Stimulated activated CD4-positive, alpha-beta T cell treated with anti-CD3 and anti-CD28 coated beads, Interleukin-2, amount 100 ng/mL, for 24 hours (primary cell): ENCODE results near the gene SDHA.
"Not testable (repeated sequence)": the region's sequence is repeated elsewhere in the genome, so short reads cannot be mapped to it uniquely, and the experiment has no call there.

Experiments
- DNase-seq, 2 donors: peaks; one replicate each; pipeline ENCODE4 v3.0.0-alpha.2; 2020

The SDHA gene

GRCh38 chr5:198516-199196 is 19.5 kb upstream of the SDHA start:
- DNase-seq, result no peak

GRCh38 chr5:199197-199949 is 18.7 kb upstream of the SDHA start:
- no peak for DNase-seq

- DNase-seq, result no peak
Measured at GRCh38 chr5:199950-200645, 18.0 kb upstream of the SDHA start.

- DNase-seq, result no peak
Measured at GRCh38 chr5:200985-201384, 17.1 kb upstream of the SDHA start.

- DNase-seq, result no peak
Measured at GRCh38 chr5:201672-202071, 16.4 kb upstream of the SDHA start.

- DNase-seq, result no peak
Measured at GRCh38 chr5:203246-203930, 14.7 kb upstream of the SDHA start.

GRCh38 chr5:204001-204400 is 14.1 kb upstream of the SDHA start:
- DNase-seq, result no peak

GRCh38 chr5:204462-204861 is 13.7 kb upstream of the SDHA start:
- DNase-seq, result no peak

- no peak for DNase-seq
Measured at GRCh38 chr5:204966-205670, 13.0 kb upstream of the SDHA start.

- DNase-seq, result no peak
Measured at GRCh38 chr5:206406-206805, 11.7 kb upstream of the SDHA start.

- DNase-seq, result no peak
Measured at GRCh38 chr5:206927-207536, 11.1 kb upstream of the SDHA start.

- DNase-seq, result no peak
Measured at GRCh38 chr5:207599-207998, 10.5 kb upstream of the SDHA start.

- peak in 1 of 2 donors; percentile 3 for DNase-seq
Measured at GRCh38 chr5:208449-209114, 9.5 kb upstream of the SDHA start.

GRCh38 chr5:213803-214395 is 4.2 kb upstream of the SDHA start:
- DNase-seq, result no peak

- DNase-seq, result not testable (repeated sequence)
Measured at GRCh38 chr5:215256-215655, 2.9 kb upstream of the SDHA start.

GRCh38 chr5:216076-216475 is 2.0 kb upstream of the SDHA start:
- not testable (repeated sequence) for DNase-seq

- peak; percentile 28 to 35 for DNase-seq
Measured at GRCh38 chr5:218457-219291, 554 bp downstream of the SDHA start.

GRCh38 chr5:219460-219863 is 1.3 kb downstream of the SDHA start:
- DNase-seq, result peak; percentile 24 to 31

GRCh38 chr5:219991-220390 is 1.9 kb downstream of the SDHA start:
- peak in 1 of 2 donors; percentile 16 for DNase-seq
